GM18505 (cell line): ENCODE data around the gene FGF1.
A peak's percentile ranks its signal among the peaks of the same experiment; 100 is the strongest.

Experiments used
- ATAC-seq: cut with Tn5 transposase; IDR thresholded peaks from one replicate; pipeline ENCODE4 v1.9.1; 2021; ENCODE audit not compliant: unreplicated experiment
- POLR2A ChIP-seq: IDR thresholded peaks from 4 replicates; pipeline ENCODE4 v1.6.1; 2011; ENCODE audit warnings: borderline replicate concordance; ENCODE audit not compliant: insufficient read depth, insufficient read length; ENCODE audit errors: extremely low read depth

The FGF1 gene

GRCh38 chr5:142685418-142686209 lies at the start of gene FGF1:
Gene FGF1 (minus strand): TSS chr5:142686090. CDS start chr5:142614127, 71,963 bp downstream.
- TF ChIP-seq POLR2A = no peak
- no peak for ATAC-seq

- no peak for TF ChIP-seq POLR2A
- ATAC-seq = no peak
Measured at GRCh38 chr5:142727735-142728047, 41.8 kb upstream of the FGF1 start.

- TF ChIP-seq POLR2A = no peak
- no peak for ATAC-seq
Measured at GRCh38 chr5:142726188-142726731, 40.4 kb upstream of the FGF1 start.

- no peak for ATAC-seq
- TF ChIP-seq POLR2A = no peak
Measured at GRCh38 chr5:142725231-142726187, 39.6 kb upstream of the FGF1 start.

GRCh38 chr5:142724821-142725220 lies 38.9 kb upstream of the FGF1 start:
- TF ChIP-seq POLR2A = no peak
- ATAC-seq = no peak

- ATAC-seq = no peak
- TF ChIP-seq POLR2A = no peak
Measured at GRCh38 chr5:142722896-142723295, 37.0 kb upstream of the FGF1 start.

- no peak for ATAC-seq
- no peak for TF ChIP-seq POLR2A
Measured at GRCh38 chr5:142722146-142722545, 36.3 kb upstream of the FGF1 start.

GRCh38 chr5:142720641-142721271 lies 34.9 kb upstream of the FGF1 start:
- no peak for ATAC-seq
- TF ChIP-seq POLR2A = no peak

- no peak for ATAC-seq
- no peak for TF ChIP-seq POLR2A
Measured at GRCh38 chr5:142719836-142720370, 34.0 kb upstream of the FGF1 start.

- TF ChIP-seq POLR2A = no peak
- no peak for ATAC-seq
Measured at GRCh38 chr5:142717582-142718215, 31.8 kb upstream of the FGF1 start.

GRCh38 chr5:142716963-142717362 lies 31.1 kb upstream of the FGF1 start:
- ATAC-seq = peak; percentile 52
- TF ChIP-seq POLR2A = no peak

- TF ChIP-seq POLR2A = no peak
- no peak for ATAC-seq
Measured at GRCh38 chr5:142715291-142715690, 29.4 kb upstream of the FGF1 start.
